PC-3 (cell line): ENCODE data around the gene TADA2A. TPM values are rescaled to one million over a fixed set of nuclear protein-coding genes. Genes with fewer than 3 reads are reported as not detected.

Source experiments
- ATAC-seq: fragments of 200-7000 bp; cut with Tn5 transposase; 2 replicates; pipeline ENCODE4 v1.9.1; 2020; ENCODE audit warnings: mild to moderate bottlenecking, moderate library complexity
- BruUV-seq: library from RNA; stranded (reverse); fragments of 400-500 nt; replicated peaks from 2 replicates; lab custom pipeline; 2021; lab: Mats Ljungman, UMichigan
- CTCF ChIA-PET: fragments of 300-600 bp; sonication (Branson Sonifier 250); formaldehyde crosslinking; loops from one replicate; lab custom pipeline; 2022; ENCODE audit warnings: antibody characterized with exemption; lab: Charles Lee
- POLR2A ChIA-PET: fragments of 300-600 bp; sonication (Branson Sonifier 250); formaldehyde crosslinking; loops from one replicate; lab custom pipeline; 2022; ENCODE audit warnings: antibody characterized with exemption; ENCODE audit not compliant: unreplicated experiment; lab: Charles Lee
- DNase-seq: peaks from one replicate; pipeline ENCODE4 v3.0.0-alpha.2; 2015
- H2AFZ ChIP-seq: fragments of 300-600 bp; sonication (generic); 2 replicates; pipeline ENCODE4 v1.6.0; 2016; ENCODE audit warnings: antibody characterized with exemption, low read length
- H3F3A ChIP-seq: fragments of 300-600 bp; sonication (generic); one replicate; pipeline ENCODE4 v1.6.0; 2017; ENCODE audit warnings: antibody characterized with exemption, low read length, control low read depth, mild to moderate bottlenecking; ENCODE audit not compliant: unreplicated experiment
- H3K27ac ChIP-seq: fragments of 300-600 bp; sonication (generic); 2 replicates; pipeline ENCODE4 v1.5.1; 2016; ENCODE audit warnings: mild to moderate bottlenecking, low read length
- H3K27me3 ChIP-seq: fragments of 300-600 bp; sonication (generic); 2 replicates; pipeline ENCODE4 v1.6.1; 2016; ENCODE audit warnings: low read length, mixed read lengths
- H3K36me3 ChIP-seq: fragments of 300-600 bp; sonication (generic); 2 replicates; pipeline ENCODE4 v1.6.1; 2016; ENCODE audit warnings: low read depth, mixed run types, low read length, mixed read lengths
- H3K4me1 ChIP-seq: fragments of 300-600 bp; sonication (generic); 2 replicates; pipeline ENCODE4 v1.5.1; 2016; ENCODE audit warnings: low read length; ENCODE audit not compliant: insufficient read depth
- H3K4me2 ChIP-seq: fragments of 300-600 bp; sonication (generic); 2 replicates; pipeline ENCODE4 v1.6.0; 2016; ENCODE audit warnings: low read length
- H3K4me3 ChIP-seq: fragments of 300-600 bp; sonication (generic); 2 replicates; pipeline ENCODE4 v1.5.1; 2016; ENCODE audit warnings: mild to moderate bottlenecking, low read length, mixed read lengths
- H3K79me2 ChIP-seq: fragments of 300-600 bp; sonication (generic); 2 replicates; pipeline ENCODE4 v1.6.1; 2017; ENCODE audit warnings: low read length, mixed read lengths
- H3K9ac ChIP-seq: fragments of 300-600 bp; sonication (generic); 2 replicates; pipeline ENCODE4 v1.6.0; 2016; ENCODE audit warnings: mild to moderate bottlenecking, low read length
- H3K9me2 ChIP-seq: fragments of 300-600 bp; sonication (generic); replicated peaks from 2 replicates; pipeline ENCODE4 v1.6.1; 2016; ENCODE audit warnings: mixed run types, low read length, mixed read lengths
- H3K9me3 ChIP-seq: fragments of 300-600 bp; sonication (generic); 2 replicates; pipeline ENCODE4 v1.6.1; 2016; ENCODE audit warnings: low read length, mixed read lengths
- H4K20me1 ChIP-seq: fragments of 300-600 bp; sonication (generic); 2 replicates; pipeline ENCODE4 v1.6.1; 2016; ENCODE audit warnings: low read length, mixed read lengths
- EZH2 ChIP-seq: fragments of 300-600 bp; sonication (generic); IDR thresholded peaks from one replicate; pipeline ENCODE4 v1.6.1; 2017; ENCODE audit warnings: antibody characterized with exemption, mild to moderate bottlenecking, low read length; ENCODE audit not compliant: unreplicated experiment
- EZH2phosphoT487 ChIP-seq: fragments of 300-600 bp; sonication (generic); IDR thresholded peaks from 2 replicates; pipeline ENCODE4 v1.6.1; 2018; ENCODE audit warnings: mild to moderate bottlenecking, antibody characterized with exemption, low read length, borderline replicate concordance
- intact Hi-C: fragments of 100-400 bp; cut with micrococcal nuclease; formaldehyde crosslinking; loops from 2 replicates; pipeline ENCODE4 v1.9.0; 2023
- total RNA-seq: library from RNA; depleted of rRNA; stranded (reverse); fragments of >200 nt; gene quantifications from 2 replicates; pipeline ENCODE4 v1.2.3, GENCODE V29; 2014
- TF ChIP-seq, protein P1 (sequence below): fragments of 300-600 bp; sonication (generic); conservative IDR thresholded peaks from 2 replicates; pipeline ENCODE4 v1.5.1; 2017; ENCODE audit warnings: antibody characterized with exemption, low read depth, mild to moderate bottlenecking, low read length

Gene TADA2A
- total RNA-seq, 1 experiment from 2014 or later, result 16.5 TPM

DNA sequence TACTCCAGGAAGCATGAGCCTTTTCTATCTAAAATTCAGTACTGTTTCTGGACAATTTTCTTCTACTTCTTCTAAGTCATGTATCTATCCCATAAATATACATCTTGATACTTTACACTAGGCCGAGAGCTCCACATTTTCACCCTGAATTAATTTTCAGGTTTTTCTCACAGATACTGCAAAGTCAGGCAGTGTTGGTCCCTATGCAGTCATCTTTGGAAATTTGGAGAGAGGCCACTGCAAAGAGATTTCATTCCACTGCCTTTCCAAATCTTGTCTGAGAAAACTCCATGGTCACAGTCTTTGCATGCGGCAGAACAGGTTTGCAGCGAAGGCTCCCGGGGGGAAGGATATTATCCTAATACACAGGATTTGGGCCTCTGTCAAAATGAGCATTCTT lies 111.2 kb downstream of the TADA2A start:
- DNase-seq (no peak), ATAC-seq (no peak)
- Histone ChIP-seq H2AFZ (no peak overlapping the region), H3K36me3 (no peaks in the 10 kb centered on the region; the same call in 1 of the 2 replicates), H3K27ac (no peak overlapping the region), H3K79me2 (no peaks in the 10 kb centered on the region), H3F3A (no peaks in the 10 kb centered on the region), H3K9ac (no peak overlapping the region), H3K9me3 (no peaks in the 10 kb centered on the region), H3K9me2 (no peaks in the 10 kb centered on the region), H3K4me1 (no peaks in the 10 kb centered on the region), H3K4me2 (no peak overlapping the region), H3K4me3 (no peak overlapping the region), H3K27me3 (no peaks in the 10 kb centered on the region), H4K20me1 (no peaks in the 10 kb centered on the region)
- no TSS peak for BruUV-seq
- POLR2A ChIA-PET, result no interaction called here
- no peak for TF ChIP-seq EZH2phosphoT487
- no peak for TF ChIP-seq EZH2
- TF ChIP-seq, protein P1, sequence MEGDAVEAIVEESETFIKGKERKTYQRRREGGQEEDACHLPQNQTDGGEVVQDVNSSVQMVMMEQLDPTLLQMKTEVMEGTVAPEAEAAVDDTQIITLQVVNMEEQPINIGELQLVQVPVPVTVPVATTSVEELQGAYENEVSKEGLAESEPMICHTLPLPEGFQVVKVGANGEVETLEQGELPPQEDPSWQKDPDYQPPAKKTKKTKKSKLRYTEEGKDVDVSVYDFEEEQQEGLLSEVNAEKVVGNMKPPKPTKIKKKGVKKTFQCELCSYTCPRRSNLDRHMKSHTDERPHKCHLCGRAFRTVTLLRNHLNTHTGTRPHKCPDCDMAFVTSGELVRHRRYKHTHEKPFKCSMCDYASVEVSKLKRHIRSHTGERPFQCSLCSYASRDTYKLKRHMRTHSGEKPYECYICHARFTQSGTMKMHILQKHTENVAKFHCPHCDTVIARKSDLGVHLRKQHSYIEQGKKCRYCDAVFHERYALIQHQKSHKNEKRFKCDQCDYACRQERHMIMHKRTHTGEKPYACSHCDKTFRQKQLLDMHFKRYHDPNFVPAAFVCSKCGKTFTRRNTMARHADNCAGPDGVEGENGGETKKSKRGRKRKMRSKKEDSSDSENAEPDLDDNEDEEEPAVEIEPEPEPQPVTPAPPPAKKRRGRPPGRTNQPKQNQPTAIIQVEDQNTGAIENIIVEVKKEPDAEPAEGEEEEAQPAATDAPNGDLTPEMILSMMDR, result no peak
- intact Hi-C loops, result no loop called here
- CTCF ChIA-PET, result no interaction called here

DNA sequence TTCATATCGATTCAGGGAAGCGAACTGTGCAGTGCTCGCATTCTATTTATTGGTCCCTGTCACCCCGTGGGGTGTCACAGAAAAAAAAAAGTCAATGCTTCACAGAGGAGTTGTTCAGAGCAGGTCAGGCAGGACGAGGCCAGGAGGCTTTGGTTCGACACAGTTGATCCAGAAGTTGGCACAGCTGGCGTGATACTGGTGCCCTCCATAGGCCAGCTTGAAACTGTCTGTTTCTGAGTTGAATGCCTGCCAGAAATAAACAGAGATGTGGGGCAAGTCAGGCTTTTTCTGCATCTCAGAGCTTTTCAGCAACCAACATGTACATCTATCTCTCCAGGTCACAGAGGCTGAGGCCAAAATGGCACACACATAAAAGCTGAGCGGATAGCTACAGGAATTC lies 112.1 kb downstream of the TADA2A start:
- Histone ChIP-seq H3K4me3 (no peak overlapping the region), H3K4me1 (no peaks in the 10 kb centered on the region), H3K9ac (no peak overlapping the region), H3K4me2 (no peak overlapping the region), H3F3A (no peaks in the 10 kb centered on the region), H3K27me3 (no peaks in the 10 kb centered on the region), H3K27ac (no peak overlapping the region), H3K9me2 (no peaks in the 10 kb centered on the region), H2AFZ (no peak overlapping the region), H3K9me3 (no peaks in the 10 kb centered on the region), H4K20me1 (no peaks in the 10 kb centered on the region), H3K79me2 (no peaks in the 10 kb centered on the region), H3K36me3 (no peaks in the 10 kb centered on the region; the same call in 1 of the 2 replicates)
- no peak for TF ChIP-seq EZH2
- TF ChIP-seq, protein P1, result no peak
- TF ChIP-seq EZH2phosphoT487, result no peak
- ChIA-PET CTCF (no interaction called here), POLR2A (no interaction called here)
- intact Hi-C loops, result no loop called here
- ATAC-seq, result no peak
- DNase-seq, result no peak
- no TSS peak for BruUV-seq

DNA sequence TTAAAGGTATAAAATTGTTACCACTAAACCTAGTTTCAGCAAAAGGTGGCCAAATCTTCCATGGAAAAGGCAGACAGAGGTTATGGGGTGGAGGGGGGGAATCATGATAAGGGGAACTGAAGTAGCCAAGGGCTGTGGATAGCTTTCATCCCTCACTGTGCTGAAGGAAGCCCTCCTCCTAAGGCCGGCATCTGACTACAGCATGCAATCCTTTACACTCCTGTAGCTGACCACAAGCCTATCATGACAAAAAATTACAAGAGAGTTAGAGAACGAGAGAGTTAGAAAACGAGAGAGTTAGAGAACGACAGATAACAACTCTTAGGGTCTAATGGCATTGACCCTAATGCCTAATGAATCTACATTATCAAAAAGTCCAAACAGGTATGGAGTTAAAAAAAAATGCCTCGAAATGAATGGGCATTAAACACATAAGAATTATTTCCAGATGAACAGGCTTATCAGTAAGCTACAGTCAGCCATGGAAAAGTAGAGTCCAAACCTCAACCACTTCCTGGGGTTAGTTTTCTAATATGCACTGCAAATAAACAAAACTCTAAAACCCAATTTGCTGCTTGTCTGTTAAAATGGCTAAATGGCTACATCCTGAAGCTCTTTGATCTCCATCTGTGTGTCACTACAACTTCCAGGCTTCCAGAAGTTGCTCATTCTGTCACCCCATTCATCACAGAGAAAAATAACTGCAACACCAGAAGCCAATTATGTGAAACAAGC lies 112.7 kb downstream of the TADA2A start:
- no peaks in the 10 kb centered on the region for H3K79me2 ChIP-seq
- no peaks in the 10 kb centered on the region for H3K4me1 ChIP-seq
- CTCF ChIA-PET, result no interaction called here
- TF ChIP-seq EZH2phosphoT487, result no peak
- TF ChIP-seq, protein P1, result no peak
- no peak for TF ChIP-seq EZH2
- H3K9me2 ChIP-seq, result no peaks in the 10 kb centered on the region
- no peak overlapping the region for H3K9ac ChIP-seq
- H3F3A ChIP-seq, result no peaks in the 10 kb centered on the region
- H3K27ac ChIP-seq, result no peak overlapping the region
- intact Hi-C loops, result no loop called here
- H3K9me3 ChIP-seq, result no peaks in the 10 kb centered on the region
- no TSS peak for BruUV-seq
- no peak overlapping the region for H2AFZ ChIP-seq
- POLR2A ChIA-PET, result no interaction called here
- no peaks in the 10 kb centered on the region for H3K27me3 ChIP-seq
- no peak overlapping the region for H3K4me3 ChIP-seq
- H4K20me1 ChIP-seq, result no peaks in the 10 kb centered on the region
- DNase-seq, result no peak
- ATAC-seq, result no peak
- no peak overlapping the region for H3K4me2 ChIP-seq
- no peaks in the 10 kb centered on the region; the same call in 1 of the 2 replicates for H3K36me3 ChIP-seq
